Measurements from ENCODE around the gene SPRED2.

GRCh38 chr2:65402323-65402722 is 30.1 kb downstream of the SPRED2 start:
- TF ChIP-seq CTCF (IDR thresholded peaks at IDR 0.05; ENCODE audit: poor library complexity, severe bottlenecking) (no peak), REST (IDR thresholded peaks at IDR 0.05; ENCODE audit: borderline replicate concordance) (no peak), EP300 (conservative IDR thresholded peaks at IDR 0.05; ENCODE audit: poor library complexity, severe bottlenecking) (no peak), POLR2AphosphoS5 (IDR thresholded peaks at IDR 0.05) (no peak)
